Measurements from ENCODE around the gene ITSN1. TPM values are rescaled to one million over a fixed set of nuclear protein-coding genes. Genes with fewer than 3 reads are reported as not detected.

ITSN1 gene
- total RNA-seq, 4 donors from 2014 or later = 31.1 to 42.5 (median 35.9) TPM

GRCh38 chr21:33880626-33881025, 238.3 kb downstream of the ITSN1 start:
- Histone ChIP-seq H3K4me1 (peaks cover 0 to 14% (median 9%) of the 10 kb centered on the region in 4 donors), H3K9me3 (no peaks in the 10 kb centered on the region), H3K27me3 (no peaks in the 10 kb centered on the region), H3K27ac (replicated peaks in 1 of 4) (no peak overlapping the region), H3K36me3 (no peaks in the 10 kb centered on the region), H3K4me3 (no peak overlapping the region)
- TF ChIP-seq EP300 (IDR thresholded peaks at IDR 0.05) (no peak), POLR2A (IDR thresholded peaks at IDR 0.05; ENCODE audit: low read depth) (no peak), POLR2AphosphoS5 (IDR thresholded peaks at IDR 0.05) (no peak), CTCF (IDR thresholded peaks at IDR 0.05) (no peak)
- no peak for DNase-seq (ENCODE audit: extremely low spot score)
- WGBS = 88% methylated on average over 10 of the region's 13 CpGs
- intact Hi-C loops (cut with DNase I) = no loop called here

- peaks cover 0 to 14% (median 9%) of the 10 kb centered on the region in 4 donors for H3K4me1 ChIP-seq
Measured at GRCh38 chr21:33881689-33882440, 239.6 kb downstream of the ITSN1 start.

GRCh38 chr21:33883118-33883517, 240.8 kb downstream of the ITSN1 start:
- intact Hi-C loops (cut with DNase I) = no loop called here
- Histone ChIP-seq H3K27me3 (no peaks in the 10 kb centered on the region), H3K36me3 (no peaks in the 10 kb centered on the region), H3K4me1 (peaks cover 0 to 14% (median 9%) of the 10 kb centered on the region in 4 donors), H3K27ac (replicated peaks in 1 of 4) (no peak overlapping the region), H3K9me3 (no peaks in the 10 kb centered on the region), H3K4me3 (no peak overlapping the region)
- DNase-seq (ENCODE audit: extremely low spot score) = no peak
- TF ChIP-seq POLR2A (IDR thresholded peaks at IDR 0.05; ENCODE audit: low read depth) = no peak
- TF ChIP-seq EP300 (IDR thresholded peaks at IDR 0.05) = no peak
- TF ChIP-seq CTCF (IDR thresholded peaks at IDR 0.05) = no peak
- TF ChIP-seq POLR2AphosphoS5 (IDR thresholded peaks at IDR 0.05) = no peak
- WGBS = 89% methylated on average over 12 of the region's 12 CpGs

More at GRCh38 chr21:33881689-33882440, 239.6 kb downstream of the ITSN1 start:
- Histone ChIP-seq H3K9me3 (no peaks in the 10 kb centered on the region), H3K27ac (replicated peaks in 1 of 4) (no peak overlapping the region), H3K36me3 (no peaks in the 10 kb centered on the region), H3K4me3 (no peak overlapping the region), H3K27me3 (no peaks in the 10 kb centered on the region)
- DNase-seq (ENCODE audit: extremely low spot score) = no peak
- intact Hi-C loops (cut with DNase I) = no loop called here
- WGBS = 85% methylated on average over 9 of the region's 9 CpGs
- no peak for TF ChIP-seq EP300 (IDR thresholded peaks at IDR 0.05)
- TF ChIP-seq POLR2A (IDR thresholded peaks at IDR 0.05; ENCODE audit: low read depth) = no peak
- no peak for TF ChIP-seq CTCF (IDR thresholded peaks at IDR 0.05)
- TF ChIP-seq POLR2AphosphoS5 (IDR thresholded peaks at IDR 0.05) = no peak

GRCh38 chr21:33884376-33885171, 242.3 kb downstream of the ITSN1 start:
- Histone ChIP-seq H3K4me1 (peaks cover 0 to 14% (median 9%) of the 10 kb centered on the region in 4 donors), H3K9me3 (no peaks in the 10 kb centered on the region), H3K36me3 (no peaks in the 10 kb centered on the region), H3K27me3 (no peaks in the 10 kb centered on the region), H3K27ac (replicated peaks in 1 of 4) (no peak overlapping the region), H3K4me3 (peak overlapping the region in 2 of 4 donors; percentile 14 to 16)
- DNase-seq (ENCODE audit: extremely low spot score) = no peak
- TF ChIP-seq POLR2A (IDR thresholded peaks at IDR 0.05; ENCODE audit: low read depth) (no peak), CTCF (IDR thresholded peaks at IDR 0.05) (no peak), EP300 (IDR thresholded peaks at IDR 0.05) (no peak), POLR2AphosphoS5 (IDR thresholded peaks at IDR 0.05) (no peak)
- WGBS = 77% methylated on average over 20 of the region's 20 CpGs
- intact Hi-C loops (cut with DNase I) = no loop called here

Measured in esophagus muscularis mucosa (tissue), 4 donors.